CD4-positive, CD25-positive, alpha-beta regulatory T cell (primary cell): ENCODE results near the gene DICER1. TPM values are rescaled to one million over a fixed set of nuclear protein-coding genes. Genes with fewer than 3 reads are reported as not detected.

Experiments used
- ATAC-seq, 2 donors: fragments of 150-1000 bp; cut with Tn5 transposase; one replicate each; pipeline ENCODE4 v1.10.0; 2021; ENCODE audit warnings: low read depth in 2 of 2, moderate number of reproducible peaks in 2 of 2, moderate library complexity in 1 of 2
- DNase-seq, 3 donors: peaks; one replicate each; pipeline versions ENCODE4 v3.0.0 to v3.0.0-alpha.2; 2012 to 2022; ENCODE audit warnings: mixed read lengths in 1 of 3
- H3K27ac ChIP-seq: one replicate; pipeline ENCODE4 v1.7.0; 2013; ENCODE audit warnings: mild to moderate bottlenecking, low read length; ENCODE audit not compliant: insufficient read depth, poor library complexity, severe bottlenecking
- H3K27me3 ChIP-seq: one replicate; pipeline ENCODE4 v1.7.0; 2013; ENCODE audit warnings: low read length; ENCODE audit not compliant: control insufficient read depth, insufficient read depth
- H3K36me3 ChIP-seq: one replicate; pipeline ENCODE4 v1.7.0; 2013; ENCODE audit warnings: mild to moderate bottlenecking, low read length, moderate library complexity; ENCODE audit not compliant: control insufficient read depth, insufficient read depth
- H3K4me1 ChIP-seq: 2 replicates; pipeline ENCODE4 v1.7.0; 2013; ENCODE audit warnings: mild to moderate bottlenecking, low read length; ENCODE audit not compliant: insufficient read depth, control insufficient read depth, poor library complexity, severe bottlenecking
- H3K4me3 ChIP-seq: one replicate; pipeline ENCODE4 v1.7.0; 2013; ENCODE audit warnings: low read depth, mild to moderate bottlenecking, low read length, moderate library complexity
- H3K9me3 ChIP-seq, 2 experiments: 1 replicate in 1 of 2; 2 replicates in 1 of 2; pipeline ENCODE4 v1.7.0; 2013; ENCODE audit warnings: low read length in 2 of 2, mild to moderate bottlenecking in 1 of 2, moderate library complexity in 1 of 2; ENCODE audit not compliant: control insufficient read depth in 2 of 2
- H3K27ac Mint-ChIP-seq, 3 donors: one replicate each; pipeline ENCODE4 v1.8.0; 2020 to 2022; ENCODE audit warnings: mild to moderate bottlenecking in 3 of 3, mixed read lengths in 3 of 3, moderate library complexity in 2 of 3
- H3K27me3 Mint-ChIP-seq: one replicate; pipeline ENCODE4 v1.8.0; 2022; ENCODE audit warnings: mild to moderate bottlenecking, mixed read lengths
- H3K36me3 Mint-ChIP-seq: one replicate; pipeline ENCODE4 v1.8.0; 2020; ENCODE audit warnings: mixed read lengths
- H3K4me1 Mint-ChIP-seq, 4 donors: one replicate each; pipeline ENCODE4 v1.8.0; 2020 to 2022; ENCODE audit warnings: mixed read lengths in 4 of 4, mild to moderate bottlenecking in 1 of 4
- H3K4me3 Mint-ChIP-seq, 4 donors: one replicate each; pipeline ENCODE4 v1.8.0; 2020 to 2022; ENCODE audit warnings: mild to moderate bottlenecking in 4 of 4, mixed read lengths in 4 of 4, moderate library complexity in 3 of 4
- H3K9me3 Mint-ChIP-seq, 7 donors: one replicate each; pipeline ENCODE4 v1.8.0; 2020 to 2022; ENCODE audit warnings: mixed read lengths in 7 of 7, mild to moderate bottlenecking in 3 of 7, moderate library complexity in 2 of 7
- polyA plus RNA-seq, 4 donors: library from polyadenylated mRNA; unstranded; fragments of 300-500 nt; fragmentation: Illumina TruSeq; gene quantifications; one replicate each; pipeline ENCODE4 v1.2.3, GENCODE V29; 2021
- total RNA-seq: library from RNA; stranded (reverse); gene quantifications from one replicate; pipeline ENCODE4 v1.2.3, GENCODE V29; 2022

The DICER1 gene
- total and polyA plus RNA-seq, 5 donors from 2014 or later: 12.4 to 52.0 (median 13.1) TPM

- no peak for ATAC-seq
- no peaks in the 10 kb centered on the region for H3K36me3 ChIP-seq
- no peaks in the 10 kb centered on the region for H3K27me3 ChIP-seq
- H3K36me3 Mint-ChIP-seq: no peaks in the 10 kb centered on the region
- H3K9me3 ChIP-seq: no peaks in the 10 kb centered on the region
- H3K27ac ChIP-seq: no peak overlapping the region
- peaks cover 0 to 4% (median 0%) of the 10 kb centered on the region in 7 donors for H3K9me3 Mint-ChIP-seq
- H3K4me3 ChIP-seq: no peak overlapping the region
- no peak for DNase-seq
- no peak overlapping the region for H3K4me3 Mint-ChIP-seq
- no peaks in the 10 kb centered on the region for H3K4me1 ChIP-seq
- no peaks in the 10 kb centered on the region for H3K4me1 Mint-ChIP-seq
- H3K27me3 Mint-ChIP-seq: peaks cover 11% of the 10 kb centered on the region
- no peak overlapping the region for H3K27ac Mint-ChIP-seq
These were observed 81.5 kb downstream of the DICER1 start for GRCh38 chr14:95075789-95076188.

- no peak overlapping the region for H3K27ac ChIP-seq
- no peaks in the 10 kb centered on the region for H3K36me3 Mint-ChIP-seq
- DNase-seq: no peak
- H3K27ac Mint-ChIP-seq: peak overlapping the region in 1 of 3 donors; percentile 12
- no peak overlapping the region for H3K4me3 ChIP-seq
- no peak overlapping the region for H3K4me3 Mint-ChIP-seq
- no peaks in the 10 kb centered on the region for H3K9me3 ChIP-seq
- no peaks in the 10 kb centered on the region for H3K36me3 ChIP-seq
- ATAC-seq: no peak
- peaks cover 11% of the 10 kb centered on the region for H3K27me3 Mint-ChIP-seq
- peaks cover 0 to 4% (median 0%) of the 10 kb centered on the region in 7 donors for H3K9me3 Mint-ChIP-seq
- no peaks in the 10 kb centered on the region for H3K4me1 ChIP-seq
- no peaks in the 10 kb centered on the region for H3K4me1 Mint-ChIP-seq
- H3K27me3 ChIP-seq: no peaks in the 10 kb centered on the region
These were observed 83.4 kb downstream of the DICER1 start for GRCh38 chr14:95073947-95074346.

DNA sequence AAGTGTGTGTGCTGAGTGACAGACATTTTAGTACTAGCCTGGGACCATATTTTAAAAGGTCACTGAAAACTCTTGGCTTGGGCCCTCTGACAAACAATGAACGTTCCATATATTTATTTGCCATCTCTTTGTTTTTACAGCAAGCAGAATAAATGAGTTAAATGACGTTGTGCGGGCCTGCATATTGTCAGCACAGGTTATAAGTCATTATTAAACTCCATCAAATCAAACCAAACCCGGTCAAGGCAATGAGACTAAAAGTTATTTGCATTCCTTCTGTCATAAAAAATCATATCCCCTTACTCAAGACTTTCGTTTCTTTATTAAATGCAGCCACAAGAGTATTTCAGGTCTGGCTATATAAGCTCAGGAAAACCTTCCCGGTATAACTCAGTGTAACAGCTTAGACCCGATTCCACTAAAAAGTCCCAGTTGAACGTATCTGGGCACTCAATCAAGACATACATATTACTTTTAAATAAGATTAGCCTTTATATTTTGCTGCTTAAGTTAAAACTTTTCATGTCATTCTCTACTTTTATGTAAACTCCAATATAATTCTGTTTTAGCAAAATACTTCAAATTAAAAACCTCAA lies 84.9 kb downstream of the DICER1 start:
- Mint-ChIP-seq H3K9me3 (peaks cover 0 to 4% (median 0%) of the 10 kb centered on the region in 7 donors), H3K4me3 (no peak overlapping the region), H3K27me3 (peaks cover 11% of the 10 kb centered on the region), H3K27ac (no peak overlapping the region), H3K4me1 (no peaks in the 10 kb centered on the region), H3K36me3 (no peaks in the 10 kb centered on the region)
- DNase-seq (no peak), ATAC-seq (no peak)
- no peak overlapping the region for H3K27ac ChIP-seq
- no peaks in the 10 kb centered on the region for H3K9me3 ChIP-seq
- H3K4me1 ChIP-seq: no peaks in the 10 kb centered on the region
- no peaks in the 10 kb centered on the region for H3K36me3 ChIP-seq
- H3K4me3 ChIP-seq: no peak overlapping the region
- H3K27me3 ChIP-seq: no peaks in the 10 kb centered on the region

- ATAC-seq: no peak
- H3K27me3 Mint-ChIP-seq: peaks cover 11% of the 10 kb centered on the region
These were observed 85.6 kb downstream of the DICER1 start for GRCh38 chr14:95071649-95072280.

DNA sequence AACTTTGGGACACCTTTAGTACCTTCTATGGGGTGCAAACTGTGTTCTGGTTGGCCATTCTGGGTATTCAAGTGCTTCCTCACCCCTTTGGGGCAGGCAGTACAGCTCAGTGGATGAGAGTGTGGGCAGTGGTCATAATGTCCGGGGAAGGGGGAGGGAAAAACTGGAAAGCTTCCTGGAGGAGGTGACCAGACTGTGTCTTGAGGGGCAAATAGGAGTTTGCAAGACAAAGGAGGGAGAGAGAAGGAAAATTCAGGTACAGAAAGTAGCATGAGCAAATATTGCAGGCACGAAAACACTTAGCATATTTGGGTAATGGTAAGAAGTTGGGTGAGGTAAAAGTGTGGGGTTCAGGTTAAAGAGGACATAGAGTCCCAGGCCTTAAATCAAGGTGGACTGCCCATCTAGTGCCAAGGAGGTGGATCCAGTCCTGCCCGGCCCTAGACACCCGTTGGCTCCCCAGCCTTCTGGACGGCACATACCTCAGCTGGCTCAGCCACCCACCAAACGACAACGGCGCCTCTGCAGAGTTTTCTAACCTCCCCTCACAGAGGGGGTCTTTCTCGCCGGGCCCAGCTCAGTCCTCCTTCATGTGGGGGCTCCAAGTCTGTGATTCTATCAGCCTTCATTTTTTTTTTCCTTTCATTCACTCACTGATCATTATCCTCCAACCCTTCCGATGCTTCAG lies 86.4 kb downstream of the DICER1 start:
- Mint-ChIP-seq H3K4me3 (no peak overlapping the region), H3K9me3 (peaks cover 0 to 4% (median 0%) of the 10 kb centered on the region in 7 donors), H3K36me3 (no peaks in the 10 kb centered on the region), H3K4me1 (no peaks in the 10 kb centered on the region), H3K27ac (peak overlapping the region in 1 of 3 donors; percentile 33), H3K27me3 (peaks cover 11% of the 10 kb centered on the region)
- H3K4me3 ChIP-seq: no peak overlapping the region
- no peak for DNase-seq
- ATAC-seq: no peak
- no peak overlapping the region for H3K27ac ChIP-seq
- H3K27me3 ChIP-seq: no peaks in the 10 kb centered on the region
- H3K36me3 ChIP-seq: no peaks in the 10 kb centered on the region
- no peaks in the 10 kb centered on the region for H3K4me1 ChIP-seq
- peaks cover 0 to 2% of the 10 kb centered on the region in 2 experiments for H3K9me3 ChIP-seq

More at GRCh38 chr14:95071649-95072280, 85.6 kb downstream of the DICER1 start:
- H3K27ac ChIP-seq: no peak overlapping the region
- Mint-ChIP-seq H3K27ac (no peak overlapping the region), H3K4me3 (no peak overlapping the region), H3K36me3 (no peaks in the 10 kb centered on the region), H3K9me3 (peaks cover 0 to 4% (median 0%) of the 10 kb centered on the region in 7 donors), H3K4me1 (no peaks in the 10 kb centered on the region)
- H3K4me1 ChIP-seq: no peaks in the 10 kb centered on the region
- H3K36me3 ChIP-seq: no peaks in the 10 kb centered on the region
- H3K9me3 ChIP-seq: no peaks in the 10 kb centered on the region
- no peaks in the 10 kb centered on the region for H3K27me3 ChIP-seq
- no peak overlapping the region for H3K4me3 ChIP-seq
- no peak for DNase-seq

GRCh38 chr14:95069547-95069946 lies 87.8 kb downstream of the DICER1 start:
- H3K36me3 ChIP-seq: no peaks in the 10 kb centered on the region
- ATAC-seq: no peak
- H3K36me3 Mint-ChIP-seq: no peaks in the 10 kb centered on the region
- no peaks in the 10 kb centered on the region for H3K4me1 Mint-ChIP-seq
- H3K4me3 Mint-ChIP-seq: no peak overlapping the region
- H3K4me3 ChIP-seq: no peak overlapping the region
- peaks cover 11% of the 10 kb centered on the region for H3K27me3 Mint-ChIP-seq
- no peak overlapping the region for H3K27ac Mint-ChIP-seq
- H3K4me1 ChIP-seq: no peaks in the 10 kb centered on the region
- H3K9me3 ChIP-seq: peaks cover 0 to 2% of the 10 kb centered on the region in 2 experiments
- DNase-seq: no peak
- no peaks in the 10 kb centered on the region for H3K27me3 ChIP-seq
- no peak overlapping the region for H3K27ac ChIP-seq
- peaks cover 0 to 4% (median 0%) of the 10 kb centered on the region in 7 donors for H3K9me3 Mint-ChIP-seq

DNA sequence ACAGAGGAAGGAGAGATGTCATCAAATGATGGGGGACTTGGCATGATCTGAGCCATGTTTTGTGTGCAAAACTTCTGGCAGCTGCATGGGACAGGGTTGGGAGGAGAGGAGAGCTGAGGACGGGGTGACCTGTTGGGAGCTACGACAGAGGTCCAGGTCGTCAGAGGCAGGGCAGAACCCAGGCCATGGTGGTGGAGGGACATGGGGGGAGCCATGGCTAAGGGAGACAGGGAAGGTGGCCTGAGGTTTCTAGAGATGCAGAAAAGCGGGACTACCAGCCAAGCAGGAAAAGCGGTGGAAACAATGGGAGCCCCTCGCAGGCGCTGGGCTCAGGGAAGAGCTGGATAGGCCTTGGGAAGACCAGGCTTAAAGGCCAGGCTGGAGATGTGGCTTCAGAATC lies 88.3 kb downstream of the DICER1 start:
- peaks cover 0 to 2% of the 10 kb centered on the region in 2 experiments for H3K9me3 ChIP-seq
- H3K4me3 Mint-ChIP-seq: no peak overlapping the region
- H3K4me1 ChIP-seq: no peaks in the 10 kb centered on the region
- no peaks in the 10 kb centered on the region for H3K27me3 ChIP-seq
- H3K4me3 ChIP-seq: no peak overlapping the region
- no peaks in the 10 kb centered on the region for H3K36me3 ChIP-seq
- no peaks in the 10 kb centered on the region for H3K36me3 Mint-ChIP-seq
- ATAC-seq (no peak), DNase-seq (no peak)
- H3K4me1 Mint-ChIP-seq: no peaks in the 10 kb centered on the region
- peaks cover 11% of the 10 kb centered on the region for H3K27me3 Mint-ChIP-seq
- H3K27ac ChIP-seq: no peak overlapping the region
- peaks cover 0 to 4% (median 0%) of the 10 kb centered on the region in 7 donors for H3K9me3 Mint-ChIP-seq
- no peak overlapping the region for H3K27ac Mint-ChIP-seq
